Measurements from ENCODE around the gene ATOX1.

The ATOX1 gene

GRCh38 chr5:151766975-151767374 lies 8.5 kb upstream of the ATOX1 start:
- no peak for DNase-seq

GRCh38 chr5:151764801-151765200 lies 6.4 kb upstream of the ATOX1 start:
- no peak for DNase-seq

- DNase-seq: no peak
These were observed 346 bp downstream of the ATOX1 start for GRCh38 chr5:151758141-151758429.

- DNase-seq: no peak
These were observed 944 bp downstream of the ATOX1 start for GRCh38 chr5:151757233-151758140.

GRCh38 chr5:151755383-151755782 lies 3.0 kb downstream of the ATOX1 start:
- no peak for DNase-seq

GRCh38 chr5:151751593-151751992 lies 6.8 kb downstream of the ATOX1 start:
- no peak for DNase-seq

GRCh38 chr5:151751091-151751490 lies 7.3 kb downstream of the ATOX1 start:
- no peak for DNase-seq

GRCh38 chr5:151750121-151750520 lies 8.3 kb downstream of the ATOX1 start:
- no peak for DNase-seq

GRCh38 chr5:151745071-151745705 lies 13.2 kb downstream of the ATOX1 start:
- DNase-seq: no peak

GRCh38 chr5:151743530-151743929 lies 14.9 kb downstream of the ATOX1 start:
- no peak for DNase-seq

GRCh38 chr5:151742870-151743294 lies 15.5 kb downstream of the ATOX1 start:
- no peak for DNase-seq

- DNase-seq: no peak
These were observed 16.6 kb downstream of the ATOX1 start for GRCh38 chr5:151741678-151742423.

GRCh38 chr5:151740958-151741373 lies 17.5 kb downstream of the ATOX1 start:
- DNase-seq: no peak

- DNase-seq: no peak
These were observed 18.0 kb downstream of the ATOX1 start for GRCh38 chr5:151740336-151740942.

- no peak for DNase-seq
These were observed 18.5 kb downstream of the ATOX1 start for GRCh38 chr5:151739939-151740335.

- no peak for DNase-seq
These were observed 19.0 kb downstream of the ATOX1 start for GRCh38 chr5:151739395-151739794.

GRCh38 chr5:151738125-151738848 lies 20.1 kb downstream of the ATOX1 start:
- no peak for DNase-seq

GRCh38 chr5:151737431-151737830 lies 21.0 kb downstream of the ATOX1 start:
- no peak for DNase-seq

GRCh38 chr5:151735646-151736045 lies 22.8 kb downstream of the ATOX1 start:
- no peak for DNase-seq

GRCh38 chr5:151734064-151734408 lies 24.4 kb downstream of the ATOX1 start:
- DNase-seq: no peak

GRCh38 chr5:151733358-151734063 lies 24.9 kb downstream of the ATOX1 start:
- DNase-seq: no peak

- no peak for DNase-seq
These were observed 28.1 kb downstream of the ATOX1 start for GRCh38 chr5:151730381-151730780.

Data from KG1 (cell line).